DOHH2 (cell line): ENCODE data around the gene SLC8A3.

Source experiments
- H3F3A ChIP-seq: fragments of 200-600 bp; sonication (generic), shearing (Covaris generic); 2 replicates; pipeline ENCODE4 v1.6.0; 2016; ENCODE audit warnings: antibody characterized with exemption, mild to moderate bottlenecking; ENCODE audit not compliant: control insufficient read depth, insufficient read depth
- H3K27ac ChIP-seq: fragments of 200-600 bp; sonication (generic); 2 replicates; pipeline ENCODE4 v1.5.1; 2014; ENCODE audit warnings: low read depth, mild to moderate bottlenecking, low read length, moderate library complexity
- H3K27me3 ChIP-seq: fragments of 200-600 bp; sonication (generic); 2 replicates; pipeline ENCODE4 v1.6.1; 2014; ENCODE audit warnings: mild to moderate bottlenecking, low read length, mixed read lengths; ENCODE audit not compliant: control insufficient read depth
- H3K36me3 ChIP-seq: fragments of 200-600 bp; sonication (generic); 2 replicates; pipeline ENCODE4 v1.6.1; 2014; ENCODE audit warnings: mild to moderate bottlenecking, low read length, moderate library complexity, mixed read lengths; ENCODE audit not compliant: control insufficient read depth
- H3K4me1 ChIP-seq: fragments of 200-600 bp; sonication (generic); 2 replicates; pipeline ENCODE4 v1.6.1; 2014; ENCODE audit warnings: mild to moderate bottlenecking, low read length, mixed read lengths; ENCODE audit not compliant: control insufficient read depth
- H3K4me2 ChIP-seq: fragments of 200-600 bp; sonication (generic); 2 replicates; pipeline ENCODE4 v1.6.0; 2014; ENCODE audit warnings: mild to moderate bottlenecking, low read length, moderate library complexity
- H3K4me3 ChIP-seq: fragments of 200-600 bp; sonication (generic); 2 replicates; pipeline ENCODE4 v1.5.1; 2014; ENCODE audit warnings: mild to moderate bottlenecking, low read length, mixed read lengths
- H3K79me2 ChIP-seq: fragments of 200-600 bp; sonication (generic); 2 replicates; pipeline ENCODE4 v1.6.1; 2014; ENCODE audit warnings: mild to moderate bottlenecking, low read length, mixed read lengths; ENCODE audit not compliant: control insufficient read depth
- H3K9me2 ChIP-seq: fragments of 200-600 bp; sonication (generic); replicated peaks from 2 replicates; pipeline ENCODE4 v1.6.1; 2014; ENCODE audit warnings: mild to moderate bottlenecking, low read length, mixed read lengths; ENCODE audit not compliant: control insufficient read depth
- H3K9me3 ChIP-seq: fragments of 200-600 bp; sonication (generic); 2 replicates; pipeline ENCODE4 v1.6.1; 2014; ENCODE audit warnings: antibody characterized with exemption, low read length, mixed read lengths; ENCODE audit not compliant: control insufficient read depth, insufficient read depth
- H4K20me1 ChIP-seq: fragments of 200-600 bp; sonication (generic); 2 replicates; pipeline ENCODE4 v1.6.0; 2014; ENCODE audit warnings: low read depth, mild to moderate bottlenecking, antibody characterized with exemption, low read length, moderate library complexity; ENCODE audit not compliant: control insufficient read depth, insufficient read depth
- CTCF ChIP-seq: fragments of 200-600 bp; sonication (generic); IDR thresholded peaks from one replicate; pipeline ENCODE4 v1.5.1; 2014; ENCODE audit warnings: antibody characterized with exemption, mild to moderate bottlenecking, low read depth, low read length; ENCODE audit not compliant: poor library complexity, severe bottlenecking
- EZH2phosphoT487 ChIP-seq: fragments of 200-600 bp; sonication (generic); IDR thresholded peaks from 2 replicates; pipeline ENCODE4 v1.6.1; 2017; ENCODE audit warnings: borderline replicate concordance, mild to moderate bottlenecking, antibody characterized with exemption, low read length, moderate library complexity, mixed read lengths

The SLC8A3 gene

DNA sequence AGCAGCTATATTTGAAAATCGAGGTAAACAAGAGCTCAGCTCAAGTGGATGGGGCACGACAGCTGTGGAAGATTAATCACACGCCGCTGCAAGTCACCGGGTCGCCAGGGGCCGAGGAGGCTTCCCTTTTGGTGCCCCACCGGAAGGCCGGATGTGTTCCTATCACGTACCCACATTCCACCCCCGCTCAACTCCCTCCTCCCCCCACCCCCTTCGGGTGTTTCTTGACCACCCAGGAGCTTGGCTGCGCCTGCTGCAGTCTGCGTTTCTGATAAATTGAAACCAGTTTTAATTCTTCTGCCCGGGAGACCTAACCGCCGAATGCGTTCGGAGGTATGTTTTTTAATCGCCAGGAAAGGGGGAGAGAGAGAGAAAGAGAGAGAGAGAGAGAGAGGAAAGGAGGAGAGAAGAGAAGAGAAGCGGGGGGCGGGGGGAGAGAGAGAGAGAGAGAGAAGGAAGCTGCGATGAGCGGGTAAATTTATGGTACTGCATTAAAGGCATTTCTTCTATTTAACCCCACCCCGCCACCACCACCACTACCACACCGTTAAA lies 1.8 kb downstream of the SLC8A3 start:
- no peak overlapping the region for H3K27ac ChIP-seq
- H4K20me1 ChIP-seq = no peaks in the 10 kb centered on the region
- H3K9me2 ChIP-seq = no peaks in the 10 kb centered on the region
- H3K4me2 ChIP-seq = peak overlapping the region; percentile 40; the same call in 1 of the 2 replicates
- H3K36me3 ChIP-seq = no peaks in the 10 kb centered on the region
- peaks cover 74% of the 10 kb centered on the region for H3K27me3 ChIP-seq
- H3K79me2 ChIP-seq = no peaks in the 10 kb centered on the region
- TF ChIP-seq EZH2phosphoT487 (no peak), CTCF (no peak)
- H3K9me3 ChIP-seq = no peaks in the 10 kb centered on the region
- H3K4me3 ChIP-seq = no peak overlapping the region
- peaks cover 5% of the 10 kb centered on the region; the same call in 1 of the 2 replicates for H3K4me1 ChIP-seq
- no peaks in the 10 kb centered on the region for H3F3A ChIP-seq

- H3K9me3 ChIP-seq = no peaks in the 10 kb centered on the region
- no peaks in the 10 kb centered on the region for H3K79me2 ChIP-seq
- H3K4me1 ChIP-seq = peaks cover 5% of the 10 kb centered on the region; the same call in 1 of the 2 replicates
- TF ChIP-seq EZH2phosphoT487 = no peak
- no peaks in the 10 kb centered on the region for H4K20me1 ChIP-seq
- H3K27me3 ChIP-seq = peaks cover 57% of the 10 kb centered on the region
- H3F3A ChIP-seq = no peaks in the 10 kb centered on the region
- no peak overlapping the region for H3K4me3 ChIP-seq
- no peak overlapping the region for H3K4me2 ChIP-seq
- no peaks in the 10 kb centered on the region for H3K9me2 ChIP-seq
- no peak overlapping the region for H3K27ac ChIP-seq
- no peaks in the 10 kb centered on the region for H3K36me3 ChIP-seq
Measured at GRCh38 chr14:70183991-70184390, 4.8 kb downstream of the SLC8A3 start.

DNA sequence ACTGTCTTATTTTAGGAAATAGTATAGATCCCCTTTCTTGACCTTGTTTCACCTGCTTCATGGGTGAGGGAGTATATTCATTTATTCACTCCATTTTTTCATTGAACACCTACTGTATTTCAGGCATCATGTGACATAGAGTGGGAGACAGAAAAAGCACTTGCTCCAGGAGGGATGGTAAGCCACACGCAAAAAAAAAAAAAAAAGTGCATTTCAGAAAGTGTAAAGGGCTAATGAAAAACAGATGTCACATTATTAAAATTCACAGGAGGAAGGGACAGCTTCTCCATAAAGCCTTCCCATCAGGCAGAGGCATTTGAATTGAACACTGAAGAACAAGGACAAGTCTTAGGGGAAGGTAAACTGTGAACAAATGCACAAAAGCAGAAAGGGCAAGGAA lies 7.5 kb downstream of the SLC8A3 start:
- Histone ChIP-seq H3K27me3 (peaks cover 30% of the 10 kb centered on the region), H4K20me1 (no peaks in the 10 kb centered on the region), H3K27ac (no peak overlapping the region), H3K36me3 (no peaks in the 10 kb centered on the region), H3K9me3 (no peaks in the 10 kb centered on the region), H3K79me2 (no peaks in the 10 kb centered on the region), H3K4me3 (no peak overlapping the region), H3K9me2 (no peaks in the 10 kb centered on the region), H3F3A (no peaks in the 10 kb centered on the region), H3K4me1 (no peaks in the 10 kb centered on the region), H3K4me2 (no peak overlapping the region)
- no peak for TF ChIP-seq EZH2phosphoT487
- TF ChIP-seq CTCF = no peak

DNA sequence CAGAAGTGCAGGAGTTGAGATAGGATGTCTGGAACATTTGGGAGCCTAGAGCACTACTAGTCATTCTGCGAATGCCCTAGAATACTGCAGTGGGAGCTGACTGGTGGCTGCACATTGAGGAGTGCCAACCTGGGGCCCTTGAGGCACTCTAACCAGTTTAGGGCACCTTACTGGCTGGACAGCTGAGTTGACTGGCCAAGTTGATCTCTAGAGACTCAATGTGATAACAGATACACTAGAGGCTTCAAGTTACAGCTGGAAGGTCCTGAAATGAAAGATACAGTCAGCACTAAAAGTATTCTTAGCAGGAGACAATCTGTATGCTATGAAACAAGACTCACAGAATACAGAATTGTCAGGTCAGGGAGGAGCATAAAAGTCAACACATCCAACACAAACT lies 8.0 kb downstream of the SLC8A3 start:
- H3K4me1 ChIP-seq = no peaks in the 10 kb centered on the region
- H3K9me2 ChIP-seq = no peaks in the 10 kb centered on the region
- TF ChIP-seq EZH2phosphoT487 (no peak), CTCF (no peak)
- H3K27me3 ChIP-seq = peaks cover 26% of the 10 kb centered on the region
- no peaks in the 10 kb centered on the region for H3K9me3 ChIP-seq
- H3K4me2 ChIP-seq = no peak overlapping the region
- H3K27ac ChIP-seq = no peak overlapping the region
- no peaks in the 10 kb centered on the region for H3K36me3 ChIP-seq
- H3F3A ChIP-seq = no peaks in the 10 kb centered on the region
- H3K79me2 ChIP-seq = no peaks in the 10 kb centered on the region
- H4K20me1 ChIP-seq = no peaks in the 10 kb centered on the region
- H3K4me3 ChIP-seq = no peak overlapping the region
